22Rv1 (cell line): Measurements from ENCODE around the gene BCL11B.

ENCODE experiments used
- H3K27ac ChIP-seq: fragments of 450-650 bp; 2 replicates; pipeline ENCODE4 v1.5.1; 2017
- CTCF ChIP-seq: fragments of 450-650 bp; IDR thresholded peaks from 2 replicates; pipeline ENCODE4 v1.5.1; 2017; ENCODE audit warnings: mild to moderate bottlenecking
- ZFX ChIP-seq: fragments of 450-650 bp; IDR thresholded peaks from 2 replicates; pipeline ENCODE4 v1.6.1; 2017; ENCODE audit warnings: antibody characterized with exemption, borderline replicate concordance

Gene BCL11B

GRCh38 chr14:99309220-99309766 lies 37.3 kb upstream of the BCL11B start:
- no peak overlapping the region for H3K27ac ChIP-seq
- TF ChIP-seq CTCF: no peak
- TF ChIP-seq ZFX: no peak

- H3K27ac ChIP-seq: no peak overlapping the region
- TF ChIP-seq CTCF (no peak), ZFX (no peak)
Measured at GRCh38 chr14:99304208-99304607, 32.2 kb upstream of the BCL11B start.

GRCh38 chr14:99300190-99300589 lies 28.2 kb upstream of the BCL11B start:
- H3K27ac ChIP-seq: no peak overlapping the region

GRCh38 chr14:99296517-99296916 lies 24.5 kb upstream of the BCL11B start:
- H3K27ac ChIP-seq: no peak overlapping the region
- TF ChIP-seq ZFX: no peak
- peak; percentile 26 for TF ChIP-seq CTCF

More at GRCh38 chr14:99300190-99300589, 28.2 kb upstream of the BCL11B start:
- TF ChIP-seq ZFX (no peak), CTCF (no peak)

- H3K27ac ChIP-seq: no peak overlapping the region
- no peak for TF ChIP-seq ZFX
- no peak for TF ChIP-seq CTCF
Measured at GRCh38 chr14:99289394-99290189, 17.6 kb upstream of the BCL11B start.

- H3K27ac ChIP-seq: no peak overlapping the region
- no peak for TF ChIP-seq ZFX
- no peak for TF ChIP-seq CTCF
Measured at GRCh38 chr14:99288948-99289347, 17.0 kb upstream of the BCL11B start.

GRCh38 chr14:99287269-99287942 lies 15.4 kb upstream of the BCL11B start:
- no peak overlapping the region for H3K27ac ChIP-seq
- TF ChIP-seq CTCF (no peak), ZFX (no peak)
